ENCODE data around the gene ZBTB4.

Gene ZBTB4

DNA sequence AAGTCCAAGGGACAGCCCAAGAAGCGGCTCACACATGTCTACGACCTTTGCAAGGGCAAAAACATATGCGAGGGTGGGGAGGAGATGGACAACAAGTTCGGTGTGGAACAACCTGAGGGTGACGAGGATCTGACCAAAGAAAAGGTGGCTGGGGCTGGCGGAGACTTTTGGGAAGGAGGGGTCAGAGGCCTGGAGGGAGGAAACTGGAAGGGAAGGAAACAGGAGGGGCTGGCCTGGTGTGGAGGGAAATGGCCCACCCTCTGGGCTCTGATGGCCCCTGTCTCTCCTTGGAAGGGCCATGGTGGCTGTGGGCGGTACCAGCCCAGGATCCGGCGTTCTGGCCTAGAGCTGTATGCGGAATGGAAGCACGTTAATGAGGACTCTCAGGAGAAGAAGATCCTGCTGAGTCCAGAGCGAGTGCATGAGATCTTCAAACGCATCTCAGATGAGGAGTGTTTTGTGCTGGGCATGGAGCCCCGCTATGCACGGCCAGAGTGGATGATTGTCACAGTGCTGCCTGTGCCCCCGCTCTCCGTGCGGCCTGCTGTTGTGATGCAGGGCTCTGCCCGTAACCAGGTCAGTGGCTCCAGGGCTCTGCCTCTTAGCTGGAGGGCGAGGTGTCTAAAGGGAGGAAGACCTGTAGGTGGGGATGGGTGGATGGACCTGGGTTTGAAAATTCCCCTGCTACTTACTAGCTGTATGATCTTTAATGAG is 17.2 kb upstream of the ZBTB4 start:
- H3K36me3 ChIP-seq (ENCODE audit: control insufficient read depth in 5 of 5, insufficient read depth in 5 of 5, low read length in 5 of 5), result peaks cover 8 to 62% (median 54%) of the 10 kb centered on the region in 5 donors
- H3K9me3 ChIP-seq (ENCODE audit: control insufficient read depth in 5 of 5, low read length in 5 of 5), result no peaks in the 10 kb centered on the region
- peak overlapping the region in 2 of 5 donors; percentile 6 to 26 for H3K4me3 ChIP-seq (ENCODE audit: low read depth in 1 of 5, low read length in 5 of 5)
- H3K4me1 ChIP-seq (ENCODE audit: control insufficient read depth in 5 of 5, insufficient read depth in 5 of 5, low read length in 5 of 5), result peaks cover 3 to 38% (median 7%) of the 10 kb centered on the region in 5 donors
- peak overlapping the region in 1 of 5 donors; percentile 3 for H3K9ac ChIP-seq (ENCODE audit: low read length in 5 of 5)
- peak overlapping the region; percentile 57 for H3K27ac ChIP-seq (ENCODE audit: low read depth, low read length)
- no peaks in the 10 kb centered on the region for H3K27me3 ChIP-seq (ENCODE audit: control insufficient read depth in 5 of 5, insufficient read depth in 4 of 5, low read length in 5 of 5)

DNA sequence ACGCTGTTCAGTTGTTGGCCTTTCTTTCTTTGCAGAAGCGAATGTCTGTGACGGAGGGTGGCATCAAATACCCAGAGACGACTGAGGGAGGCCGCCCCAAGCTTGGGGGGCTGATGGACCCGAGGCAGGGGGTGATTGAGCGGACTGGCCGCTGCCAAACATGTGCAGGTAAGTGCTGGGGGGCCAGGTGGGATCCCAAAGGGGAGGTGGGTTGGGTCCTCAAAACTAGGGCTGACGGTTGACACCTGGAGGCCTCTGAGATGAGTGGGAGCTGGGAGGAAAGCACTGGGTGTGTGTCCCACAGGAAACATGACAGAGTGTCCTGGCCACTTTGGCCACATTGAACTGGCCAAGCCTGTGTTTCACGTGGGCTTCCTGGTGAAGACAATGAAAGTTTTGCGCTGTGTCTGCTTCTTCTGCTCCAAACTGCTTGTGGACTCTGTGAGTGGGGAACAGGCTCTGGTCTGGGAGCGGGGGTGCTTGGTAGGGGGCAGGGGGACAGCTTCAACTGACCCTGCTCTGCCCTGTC is 16.5 kb upstream of the ZBTB4 start:
- Histone ChIP-seq H3K27me3 (ENCODE audit: control insufficient read depth in 5 of 5, insufficient read depth in 4 of 5, low read length in 5 of 5) (no peaks in the 10 kb centered on the region), H3K9me3 (ENCODE audit: control insufficient read depth in 5 of 5, low read length in 5 of 5) (no peaks in the 10 kb centered on the region), H3K36me3 (ENCODE audit: control insufficient read depth in 5 of 5, insufficient read depth in 5 of 5, low read length in 5 of 5) (peaks cover 3 to 56% (median 47%) of the 10 kb centered on the region in 5 donors), H3K4me3 (ENCODE audit: low read depth in 1 of 5, low read length in 5 of 5) (peak overlapping the region in 2 of 5 donors; percentile 5 to 6), H3K4me1 (ENCODE audit: control insufficient read depth in 5 of 5, insufficient read depth in 5 of 5, low read length in 5 of 5) (peaks cover 3 to 44% (median 11%) of the 10 kb centered on the region in 5 donors), H3K9ac (ENCODE audit: low read length in 5 of 5) (peak overlapping the region in 1 of 5 donors; percentile 3), H3K27ac (ENCODE audit: low read depth, low read length) (peak overlapping the region; percentile 57)

DNA sequence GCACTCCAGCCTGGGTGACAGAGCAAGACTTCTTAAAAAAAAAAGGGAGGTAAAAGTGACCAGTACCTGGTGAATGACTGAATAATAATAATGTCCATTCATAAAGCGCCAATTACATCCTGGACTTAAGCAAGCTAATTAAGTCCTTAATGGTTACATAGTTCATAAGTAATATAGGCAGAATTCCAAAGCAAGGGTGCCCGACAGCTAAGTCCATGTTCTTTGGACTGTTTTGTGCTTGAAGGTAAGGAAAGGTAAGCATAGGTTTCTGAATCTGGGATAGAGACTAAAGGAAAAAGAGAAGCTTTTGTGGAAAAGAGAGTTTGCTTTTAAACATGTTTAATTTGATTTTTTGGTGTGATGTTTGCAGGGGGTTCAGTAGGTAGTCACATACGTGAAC is 14.5 kb upstream of the ZBTB4 start:
- H3K4me1 ChIP-seq (ENCODE audit: control insufficient read depth in 5 of 5, insufficient read depth in 5 of 5, low read length in 5 of 5), result peaks cover 3 to 54% (median 26%) of the 10 kb centered on the region in 5 donors
- H3K9ac ChIP-seq (ENCODE audit: low read length in 5 of 5), result no peak overlapping the region
- H3K9me3 ChIP-seq (ENCODE audit: control insufficient read depth in 5 of 5, low read length in 5 of 5), result no peaks in the 10 kb centered on the region
- H3K36me3 ChIP-seq (ENCODE audit: control insufficient read depth in 5 of 5, insufficient read depth in 5 of 5, low read length in 5 of 5), result peaks cover 3 to 43% (median 31%) of the 10 kb centered on the region in 5 donors
- H3K4me3 ChIP-seq (ENCODE audit: low read depth in 1 of 5, low read length in 5 of 5), result no peak overlapping the region
- no peaks in the 10 kb centered on the region for H3K27me3 ChIP-seq (ENCODE audit: control insufficient read depth in 5 of 5, insufficient read depth in 4 of 5, low read length in 5 of 5)
- no peak overlapping the region for H3K27ac ChIP-seq (ENCODE audit: low read depth, low read length)

DNA sequence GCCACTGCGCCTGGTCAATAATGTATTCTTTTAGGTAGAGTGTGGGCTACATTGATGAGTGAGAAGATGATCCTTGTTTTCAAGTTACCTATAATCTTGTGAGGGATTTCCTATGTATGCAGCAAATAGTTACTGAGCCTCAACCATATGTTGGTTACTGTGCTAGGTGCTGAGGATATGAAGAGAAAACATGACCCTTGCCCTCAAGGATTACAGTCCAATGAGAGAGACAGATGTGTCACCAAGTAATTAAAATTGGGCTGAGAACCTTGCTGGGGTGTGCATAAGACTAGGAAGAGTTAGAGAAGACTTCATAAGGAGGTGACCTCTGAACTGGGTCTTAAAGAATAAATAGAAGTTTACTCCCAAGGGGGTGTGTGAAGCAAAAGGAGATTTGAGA is 12.2 kb upstream of the ZBTB4 start:
- Histone ChIP-seq H3K9me3 (ENCODE audit: control insufficient read depth in 5 of 5, low read length in 5 of 5) (no peaks in the 10 kb centered on the region), H3K4me1 (ENCODE audit: control insufficient read depth in 5 of 5, insufficient read depth in 5 of 5, low read length in 5 of 5) (peaks cover 7 to 57% (median 48%) of the 10 kb centered on the region in 5 donors), H3K27ac (ENCODE audit: low read depth, low read length) (no peak overlapping the region), H3K27me3 (ENCODE audit: control insufficient read depth in 5 of 5, insufficient read depth in 4 of 5, low read length in 5 of 5) (no peaks in the 10 kb centered on the region), H3K36me3 (ENCODE audit: control insufficient read depth in 5 of 5, insufficient read depth in 5 of 5, low read length in 5 of 5) (peaks cover 0 to 19% (median 9%) of the 10 kb centered on the region in 5 donors), H3K9ac (ENCODE audit: low read length in 5 of 5) (no peak overlapping the region), H3K4me3 (ENCODE audit: low read depth in 1 of 5, low read length in 5 of 5) (no peak overlapping the region)

DNA sequence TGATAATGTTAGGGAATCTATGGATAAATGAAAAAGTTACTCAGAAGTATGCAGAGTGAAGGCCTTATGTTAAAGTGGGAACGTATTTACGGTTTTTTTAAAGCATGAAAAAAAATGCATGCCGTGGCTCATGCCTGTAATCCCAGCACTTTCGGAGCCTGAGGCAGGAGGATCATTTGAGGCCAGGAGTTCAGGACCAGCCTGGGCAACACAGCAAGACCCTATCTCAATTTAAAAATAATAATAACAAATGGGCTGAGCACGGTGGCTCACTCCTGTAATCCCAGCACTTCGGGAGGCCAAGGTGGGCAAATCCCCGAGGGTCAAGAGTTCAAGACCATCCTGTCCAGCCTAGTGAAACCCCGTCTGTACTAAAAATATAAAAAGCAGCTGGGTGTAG is 10.7 kb upstream of the ZBTB4 start:
- no peak overlapping the region for H3K4me3 ChIP-seq (ENCODE audit: low read depth in 1 of 5, low read length in 5 of 5)
- H3K36me3 ChIP-seq (ENCODE audit: control insufficient read depth in 5 of 5, insufficient read depth in 5 of 5, low read length in 5 of 5), result peaks cover 0 to 8% (median 0%) of the 10 kb centered on the region in 5 donors
- no peaks in the 10 kb centered on the region for H3K9me3 ChIP-seq (ENCODE audit: control insufficient read depth in 5 of 5, low read length in 5 of 5)
- no peak overlapping the region for H3K27ac ChIP-seq (ENCODE audit: low read depth, low read length)
- H3K27me3 ChIP-seq (ENCODE audit: control insufficient read depth in 5 of 5, insufficient read depth in 4 of 5, low read length in 5 of 5), result no peaks in the 10 kb centered on the region
- H3K9ac ChIP-seq (ENCODE audit: low read length in 5 of 5), result no peak overlapping the region
- H3K4me1 ChIP-seq (ENCODE audit: control insufficient read depth in 5 of 5, insufficient read depth in 5 of 5, low read length in 5 of 5), result peaks cover 7 to 62% (median 53%) of the 10 kb centered on the region in 5 donors

DNA sequence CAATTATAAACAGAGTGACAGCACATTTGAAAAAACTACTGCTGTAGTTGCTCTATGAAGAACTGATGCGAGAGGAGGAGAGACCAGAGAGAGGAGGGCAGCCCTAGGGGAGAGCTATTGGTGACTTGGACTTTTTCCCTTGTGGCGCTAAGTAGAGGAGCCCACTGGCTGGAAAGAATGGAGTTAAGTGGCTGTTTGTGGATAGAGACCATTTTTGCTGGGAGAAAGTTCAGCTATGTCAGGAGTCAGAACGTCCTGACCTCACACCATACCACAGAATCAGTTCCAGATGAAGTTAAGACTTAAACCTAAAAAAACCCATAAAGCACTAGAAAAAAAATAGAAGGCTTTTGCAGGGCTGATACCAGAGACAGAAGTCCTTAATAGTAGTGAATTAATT is 6.8 kb upstream of the ZBTB4 start:
- Histone ChIP-seq H3K9me3 (ENCODE audit: control insufficient read depth in 5 of 5, low read length in 5 of 5) (no peaks in the 10 kb centered on the region), H3K9ac (ENCODE audit: low read length in 5 of 5) (peak overlapping the region in 4 of 5 donors; percentile 3 to 70 (median 40)), H3K27ac (ENCODE audit: low read depth, low read length) (peak overlapping the region; percentile 45), H3K4me1 (ENCODE audit: control insufficient read depth in 5 of 5, insufficient read depth in 5 of 5, low read length in 5 of 5) (peaks cover 14 to 66% (median 55%) of the 10 kb centered on the region in 5 donors), H3K27me3 (ENCODE audit: control insufficient read depth in 5 of 5, insufficient read depth in 4 of 5, low read length in 5 of 5) (no peaks in the 10 kb centered on the region), H3K4me3 (ENCODE audit: low read depth in 1 of 5, low read length in 5 of 5) (peak overlapping the region; percentile 55 to 73 (median 70)), H3K36me3 (ENCODE audit: control insufficient read depth in 5 of 5, insufficient read depth in 5 of 5, low read length in 5 of 5) (peaks cover 0 to 3% (median 0%) of the 10 kb centered on the region in 5 donors)

DNA sequence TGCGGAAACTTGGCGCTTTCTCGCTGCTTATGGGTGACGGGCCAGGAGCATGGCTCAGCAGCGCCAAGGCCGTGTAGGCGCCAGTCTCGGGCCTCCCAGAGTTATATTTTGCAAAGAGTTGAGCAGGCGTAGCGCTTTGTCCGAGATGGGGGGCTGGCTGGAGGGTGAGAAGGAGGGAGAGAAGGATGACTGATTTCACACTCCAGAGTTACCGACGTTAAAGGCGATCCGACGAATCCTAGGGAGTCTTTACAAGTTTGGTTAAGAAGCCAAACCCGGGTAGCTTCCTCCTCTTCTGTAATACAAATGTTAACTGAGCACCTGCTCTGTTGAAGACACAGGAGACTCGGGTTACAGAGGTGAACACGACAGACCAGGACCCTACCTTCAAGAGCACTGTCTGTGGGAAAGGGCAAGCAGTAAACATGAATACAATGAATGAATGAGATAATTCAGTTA is 5.5 kb upstream of the ZBTB4 start:
- peak overlapping the region; percentile 99 for H3K27ac ChIP-seq (ENCODE audit: low read depth, low read length)
- no peaks in the 10 kb centered on the region for H3K9me3 ChIP-seq (ENCODE audit: control insufficient read depth in 5 of 5, low read length in 5 of 5)
- H3K27me3 ChIP-seq (ENCODE audit: control insufficient read depth in 5 of 5, insufficient read depth in 4 of 5, low read length in 5 of 5), result no peaks in the 10 kb centered on the region
- H3K36me3 ChIP-seq (ENCODE audit: control insufficient read depth in 5 of 5, insufficient read depth in 5 of 5, low read length in 5 of 5), result peaks cover 0 to 3% (median 0%) of the 10 kb centered on the region in 5 donors
- peak overlapping the region; percentile 62 to 94 (median 79) for H3K9ac ChIP-seq (ENCODE audit: low read length in 5 of 5)
- H3K4me3 ChIP-seq (ENCODE audit: low read depth in 1 of 5, low read length in 5 of 5), result peak overlapping the region; percentile 67 to 84 (median 70)
- H3K4me1 ChIP-seq (ENCODE audit: control insufficient read depth in 5 of 5, insufficient read depth in 5 of 5, low read length in 5 of 5), result peaks cover 14 to 66% (median 62%) of the 10 kb centered on the region in 5 donors

DNA sequence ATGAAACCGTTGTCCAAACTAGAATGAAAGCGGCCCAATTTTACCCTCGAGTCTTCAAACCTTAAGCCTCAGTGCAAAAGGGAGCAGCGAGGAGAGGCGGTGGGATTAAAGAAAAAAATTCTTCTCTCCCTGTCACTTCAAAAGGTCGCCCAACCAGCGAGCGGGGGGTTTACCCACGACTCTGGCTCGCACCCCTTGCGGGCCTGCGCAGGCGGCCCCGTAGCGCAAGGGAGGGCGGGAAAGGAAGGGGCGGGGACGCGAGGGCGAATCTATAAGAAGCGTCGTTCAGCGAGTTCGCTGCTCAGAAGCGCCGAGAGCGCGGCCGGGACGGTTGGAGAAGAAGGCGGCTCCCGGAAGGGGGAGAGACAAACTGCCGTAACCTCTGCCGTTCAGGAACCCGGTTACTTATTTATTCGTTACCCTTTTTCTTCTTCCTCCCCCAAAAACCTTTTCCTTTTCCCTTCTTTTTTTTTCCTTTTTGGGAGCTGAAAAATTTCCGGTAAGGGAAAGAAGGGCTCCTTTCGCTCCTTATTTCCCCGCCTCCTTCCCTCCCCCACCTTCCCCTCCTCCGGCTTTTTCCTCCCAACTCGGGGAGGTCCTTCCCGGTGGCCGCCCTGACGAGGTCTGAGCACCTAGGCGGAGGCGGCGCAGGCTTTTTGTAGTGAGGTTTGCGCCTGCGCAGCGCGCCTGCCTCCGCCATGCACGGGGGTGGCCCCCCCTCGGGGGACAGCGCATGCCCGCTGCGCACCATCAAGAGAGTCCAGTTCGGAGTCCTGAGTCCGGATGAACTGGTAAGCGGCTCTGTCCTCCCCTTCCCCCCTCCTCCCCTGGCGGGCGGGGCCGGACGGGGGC is 4.9 kb upstream of the ZBTB4 start, which contains the start of gene POLR2A:
Gene POLR2A, plus strand, starts transcription at position 300 of the 852 bp plus-strand sequence.
- peak within 1 kb of the TSS; percentile 70 to 88 (median 82) for H3K4me3 ChIP-seq (ENCODE audit: low read depth in 1 of 5, low read length in 5 of 5)
- peaks cover 14 to 64% (median 61%) of the 10 kb centered on the region in 5 donors for H3K4me1 ChIP-seq (ENCODE audit: control insufficient read depth in 5 of 5, insufficient read depth in 5 of 5, low read length in 5 of 5)
- peak within 1 kb of the TSS; percentile 79 to 95 (median 90) for H3K9ac ChIP-seq (ENCODE audit: low read length in 5 of 5)
- H3K36me3 ChIP-seq (ENCODE audit: control insufficient read depth in 5 of 5, insufficient read depth in 5 of 5, low read length in 5 of 5), result no peaks in the 10 kb centered on the region
- no peaks in the 10 kb centered on the region for H3K27me3 ChIP-seq (ENCODE audit: control insufficient read depth in 5 of 5, insufficient read depth in 4 of 5, low read length in 5 of 5)
- peak within 1 kb of the TSS; percentile 99 for H3K27ac ChIP-seq (ENCODE audit: low read depth, low read length)
- H3K9me3 ChIP-seq (ENCODE audit: control insufficient read depth in 5 of 5, low read length in 5 of 5), result no peaks in the 10 kb centered on the region

DNA sequence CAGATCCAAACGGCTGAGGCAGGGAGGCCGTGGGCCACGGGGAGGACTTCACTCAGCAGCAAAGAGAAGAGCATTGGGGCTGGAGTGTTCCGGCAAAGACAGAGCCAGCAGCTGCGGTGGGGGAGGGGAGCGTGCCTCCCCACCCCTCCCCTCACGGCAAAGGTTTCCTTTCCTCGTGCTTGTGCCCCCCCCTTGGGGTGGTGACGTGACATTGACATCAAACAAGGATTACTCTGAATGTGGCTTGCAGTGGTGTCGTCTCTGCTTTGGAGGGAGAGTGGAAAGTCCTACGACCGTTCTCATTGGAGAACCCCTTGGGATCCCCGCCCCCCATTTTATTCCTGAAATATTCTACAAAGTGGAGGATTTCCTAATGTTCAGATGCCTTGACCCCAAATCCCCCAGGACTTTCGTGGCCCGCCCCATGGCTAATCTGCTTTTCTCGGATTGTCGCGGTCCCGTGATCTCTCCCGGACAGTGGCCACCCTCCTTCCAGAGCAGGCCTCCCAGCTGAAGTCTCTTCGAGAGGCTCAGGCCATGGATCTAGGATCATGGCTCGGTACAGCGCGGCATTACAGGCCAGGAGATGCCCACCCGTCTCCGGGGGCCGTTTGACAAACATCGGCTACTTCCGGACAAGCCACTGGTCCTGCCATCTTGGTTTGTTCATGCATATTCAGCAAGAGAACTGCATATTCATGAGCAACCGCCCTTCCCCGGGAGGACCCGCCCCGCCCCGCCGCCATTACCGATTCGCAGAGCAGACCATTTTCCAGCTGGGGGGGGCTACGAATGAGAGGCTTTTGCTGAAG is 4.0 kb upstream of the ZBTB4 start:
- Histone ChIP-seq H3K4me1 (ENCODE audit: control insufficient read depth in 5 of 5, insufficient read depth in 5 of 5, low read length in 5 of 5) (peaks cover 14 to 60% (median 57%) of the 10 kb centered on the region in 5 donors), H3K36me3 (ENCODE audit: control insufficient read depth in 5 of 5, insufficient read depth in 5 of 5, low read length in 5 of 5) (no peaks in the 10 kb centered on the region), H3K4me3 (ENCODE audit: low read depth in 1 of 5, low read length in 5 of 5) (peak overlapping the region; percentile 70 to 88 (median 82)), H3K9ac (ENCODE audit: low read length in 5 of 5) (peak overlapping the region; percentile 77 to 95 (median 90)), H3K9me3 (ENCODE audit: control insufficient read depth in 5 of 5, low read length in 5 of 5) (no peaks in the 10 kb centered on the region), H3K27ac (ENCODE audit: low read depth, low read length) (peak overlapping the region; percentile 99), H3K27me3 (ENCODE audit: control insufficient read depth in 5 of 5, insufficient read depth in 4 of 5, low read length in 5 of 5) (no peaks in the 10 kb centered on the region)
